Liver (tissue), 9 donors: ENCODE results near the gene GP1BB. TPM values are rescaled to one million over a fixed set of nuclear protein-coding genes. Genes with fewer than 3 reads are reported as not detected.

Source experiments
- DNase-seq: peaks from one replicate; pipeline ENCODE4 v3.0.0-alpha.2; 2017; ENCODE audit warnings: low spot score
- H3K27ac ChIP-seq, 2 donors: one replicate each; pipeline ENCODE4 v1.7.0; 2013; ENCODE audit warnings: inconsistent platforms in 2 of 2, low read length in 2 of 2, control low read depth in 1 of 2, low read depth in 1 of 2, mild to moderate bottlenecking in 1 of 2
- H3K27me3 ChIP-seq, 4 donors: one replicate each; pipeline versions ENCODE4 v1.6.1 to v1.7.0; 2013; ENCODE audit warnings: low read length in 3 of 4, inconsistent platforms in 1 of 4, mild to moderate bottlenecking in 1 of 4, moderate library complexity in 1 of 4; ENCODE audit not compliant: control insufficient read depth in 4 of 4, insufficient read depth in 4 of 4
- H3K36me3 ChIP-seq, 4 donors: one replicate each; pipeline versions ENCODE4 v1.6.1 to v1.7.0; 2013; ENCODE audit warnings: low read length in 3 of 4, mild to moderate bottlenecking in 3 of 4, low read depth in 1 of 4, moderate library complexity in 1 of 4; ENCODE audit not compliant: control insufficient read depth in 4 of 4, insufficient read depth in 3 of 4
- H3K4me1 ChIP-seq, 4 donors: one replicate each; pipeline versions ENCODE4 v1.6.1 to v1.7.0; 2013; ENCODE audit warnings: low read length in 3 of 4, mild to moderate bottlenecking in 3 of 4, moderate library complexity in 1 of 4; ENCODE audit not compliant: control insufficient read depth in 4 of 4, insufficient read depth in 4 of 4
- H3K4me3 ChIP-seq, 3 donors: one replicate each; pipeline versions ENCODE4 v1.6.1 to v1.7.0; 2013; ENCODE audit warnings: low read length in 3 of 3, control low read depth in 1 of 3, low read depth in 1 of 3, mild to moderate bottlenecking in 1 of 3
- H3K9ac ChIP-seq, 2 donors: one replicate each; pipeline ENCODE4 v1.7.0; 2013; ENCODE audit warnings: low read length in 2 of 2, mild to moderate bottlenecking in 2 of 2, moderate library complexity in 2 of 2, control low read depth in 1 of 2, low read depth in 1 of 2
- H3K9me3 ChIP-seq, 4 donors: one replicate each; pipeline versions ENCODE4 v1.6.1 to v1.7.0; 2013; ENCODE audit warnings: low read length in 3 of 4; ENCODE audit not compliant: control insufficient read depth in 4 of 4
- EGR1 ChIP-seq, 2 donors: IDR thresholded peaks; 2 replicates each; pipeline ENCODE4 v1.6.1; 2016 to 2018; ENCODE audit warnings: antibody characterized with exemption in 2 of 2, low read depth in 2 of 2
- FOXA1 ChIP-seq: IDR thresholded peaks from 2 replicates; pipeline ENCODE4 v1.6.1; 2016; ENCODE audit warnings: antibody characterized with exemption
- FOXA2 ChIP-seq: IDR thresholded peaks from 2 replicates; pipeline ENCODE4 v1.6.1; 2016; ENCODE audit warnings: antibody characterized with exemption
- GABPA ChIP-seq, 2 donors: IDR thresholded peaks in 1 of 2; conservative IDR thresholded peaks in 1 of 2; 2 replicates each; pipeline ENCODE4 v1.6.1; 2016; ENCODE audit warnings: antibody characterized with exemption in 2 of 2, mild to moderate bottlenecking in 1 of 2, moderate library complexity in 1 of 2
- HNF4A ChIP-seq, 2 donors: conservative IDR thresholded peaks; 2 replicates each; pipeline ENCODE4 v1.6.1; 2016; ENCODE audit warnings: antibody characterized with exemption in 2 of 2, mild to moderate bottlenecking in 2 of 2
- HNF4G ChIP-seq: IDR thresholded peaks from 2 replicates; pipeline ENCODE4 v1.6.1; 2016; ENCODE audit warnings: antibody characterized with exemption
- JUND ChIP-seq, 2 donors: IDR thresholded peaks; 2 replicates each; pipeline ENCODE4 v1.6.1; 2016; ENCODE audit warnings: antibody characterized with exemption in 2 of 2
- NR2F2 ChIP-seq: IDR thresholded peaks from 2 replicates; pipeline ENCODE4 v1.6.1; 2016; ENCODE audit warnings: antibody characterized with exemption
- RAD21 ChIP-seq, 2 donors: IDR thresholded peaks; 2 replicates each; pipeline ENCODE4 v1.6.1; 2016; ENCODE audit warnings: antibody characterized with exemption in 2 of 2, mild to moderate bottlenecking in 2 of 2
- SP1 ChIP-seq: IDR thresholded peaks from 2 replicates; pipeline ENCODE4 v1.6.1; 2018; ENCODE audit warnings: antibody characterized with exemption, mild to moderate bottlenecking
- TAF1 ChIP-seq: conservative IDR thresholded peaks from 2 replicates; pipeline ENCODE4 v1.6.1; 2016; ENCODE audit warnings: antibody characterized with exemption, mild to moderate bottlenecking
- WGBS: extraction: QIAGEN DNeasy Blood & Tissue Kit; methylation state at CpG from one replicate; pipeline ENCODE4 v1.1.7; 2013; 5-methylcytosine and 5-hydroxymethylcytosine counted together
- polyA plus RNA-seq, 2 donors: library from polyadenylated mRNA; stranded (reverse) in 1 of 2; unstranded in 1 of 2; fragments of 200-250 nt in 1 of 2; fragments of >200 nt in 1 of 2; fragmentation: Nextera tagmentation in 1 of 2; extraction: Ambion mirVana in 1 of 2; gene quantifications; one replicate each; pipeline versions ENCODE4 v1.2.1 to v1.2.3, GENCODE V29; 2013 to 2015
- total RNA-seq, 2 donors: library from RNA; depleted of rRNA; stranded (reverse); fragments of >200 nt; gene quantifications; one replicate each; pipeline ENCODE4 v1.2.3, GENCODE V29; 2014
- TF ChIP-seq, protein P1 (sequence below): IDR thresholded peaks from 2 replicates; pipeline ENCODE4 v1.6.1; 2016; ENCODE audit warnings: antibody characterized with exemption
- TF ChIP-seq, protein P2 (sequence below): fragments of 150-350 bp; IDR thresholded peaks from 2 replicates; pipeline ENCODE4 v1.5.1; 2017; ENCODE audit warnings: improper control_type of control experiment, low read depth, low read length; ENCODE audit not compliant: missing input control
- TF ChIP-seq, protein P3 (sequence below): IDR thresholded peaks from 2 replicates; pipeline ENCODE4 v1.6.1; 2016; ENCODE audit warnings: antibody characterized with exemption, mild to moderate bottlenecking
- donor health status: healthy.
- donor health status: healthy.
- donor health status: healthy.
- donor health status: healthy.
- donor health status: healthy.

The GP1BB gene
- total and polyA plus RNA-seq, 4 donors, result 0.38 to 5.7 (median 0.51) TPM; not detected in 1

- H3K27ac ChIP-seq, result no peak overlapping the region
- DNase-seq, result no peak
These were observed 28.3 kb downstream of the GP1BB start for GRCh38 chr22:19751497-19752245.

DNA sequence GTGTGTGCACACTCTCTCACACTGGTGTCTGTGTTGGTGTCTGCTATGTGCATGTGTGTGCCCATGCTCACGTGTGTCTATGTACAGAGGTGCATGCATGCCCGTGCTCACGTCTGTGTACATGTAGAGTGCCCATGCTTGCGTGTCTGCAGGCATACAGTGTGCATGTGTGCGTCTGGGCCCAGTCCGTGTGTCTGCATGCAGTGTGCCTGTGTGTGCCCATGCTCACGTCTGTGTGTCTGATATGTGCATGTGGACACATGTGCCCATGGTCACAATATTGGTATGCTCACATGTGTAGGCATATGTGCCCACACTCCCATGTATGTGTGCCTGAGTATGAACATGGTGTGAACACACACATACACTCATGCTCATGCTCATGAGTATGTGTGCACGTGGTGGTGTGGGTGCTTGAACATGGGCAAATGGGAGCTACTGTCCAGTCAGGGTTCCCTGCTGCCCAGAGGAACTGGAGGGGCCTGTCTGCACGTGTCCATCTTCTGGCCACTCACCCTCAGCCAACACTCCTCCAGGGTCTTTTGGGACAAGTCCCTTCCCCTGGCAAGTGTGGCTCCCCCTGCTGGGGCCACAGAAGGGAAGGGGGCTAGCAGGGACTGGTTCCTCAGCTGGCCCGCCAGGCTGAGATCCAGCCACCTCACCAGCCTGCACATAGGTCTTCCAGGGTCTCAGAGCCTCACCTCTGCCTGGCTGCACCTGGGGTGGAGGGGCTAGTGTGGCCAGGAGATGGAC is 29.9 kb downstream of the GP1BB start:
- H3K9ac ChIP-seq, result no peak overlapping the region
- peaks cover 6 to 18% (median 9%) of the 10 kb centered on the region in 4 donors for H3K4me1 ChIP-seq
- H3K27me3 ChIP-seq, result peaks cover 2 to 15% (median 5%) of the 10 kb centered on the region in 4 donors
- no peak for DNase-seq
- TF ChIP-seq FOXA1, result no peak
- TF ChIP-seq RAD21 (IDR thresholded peaks at IDR 0.05), result no peak
- TF ChIP-seq JUND (IDR thresholded peaks at IDR 0.05), result no peak
- TF ChIP-seq TAF1, result no peak
- TF ChIP-seq SP1, result no peak
- TF ChIP-seq NR2F2, result no peak
- TF ChIP-seq, protein P1, sequence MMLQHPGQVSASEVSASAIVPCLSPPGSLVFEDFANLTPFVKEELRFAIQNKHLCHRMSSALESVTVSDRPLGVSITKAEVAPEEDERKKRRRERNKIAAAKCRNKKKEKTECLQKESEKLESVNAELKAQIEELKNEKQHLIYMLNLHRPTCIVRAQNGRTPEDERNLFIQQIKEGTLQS, result no peak
- TF ChIP-seq FOXA2, result no peak
- TF ChIP-seq, protein P2, sequence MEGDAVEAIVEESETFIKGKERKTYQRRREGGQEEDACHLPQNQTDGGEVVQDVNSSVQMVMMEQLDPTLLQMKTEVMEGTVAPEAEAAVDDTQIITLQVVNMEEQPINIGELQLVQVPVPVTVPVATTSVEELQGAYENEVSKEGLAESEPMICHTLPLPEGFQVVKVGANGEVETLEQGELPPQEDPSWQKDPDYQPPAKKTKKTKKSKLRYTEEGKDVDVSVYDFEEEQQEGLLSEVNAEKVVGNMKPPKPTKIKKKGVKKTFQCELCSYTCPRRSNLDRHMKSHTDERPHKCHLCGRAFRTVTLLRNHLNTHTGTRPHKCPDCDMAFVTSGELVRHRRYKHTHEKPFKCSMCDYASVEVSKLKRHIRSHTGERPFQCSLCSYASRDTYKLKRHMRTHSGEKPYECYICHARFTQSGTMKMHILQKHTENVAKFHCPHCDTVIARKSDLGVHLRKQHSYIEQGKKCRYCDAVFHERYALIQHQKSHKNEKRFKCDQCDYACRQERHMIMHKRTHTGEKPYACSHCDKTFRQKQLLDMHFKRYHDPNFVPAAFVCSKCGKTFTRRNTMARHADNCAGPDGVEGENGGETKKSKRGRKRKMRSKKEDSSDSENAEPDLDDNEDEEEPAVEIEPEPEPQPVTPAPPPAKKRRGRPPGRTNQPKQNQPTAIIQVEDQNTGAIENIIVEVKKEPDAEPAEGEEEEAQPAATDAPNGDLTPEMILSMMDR, result no peak
- TF ChIP-seq, protein P3, sequence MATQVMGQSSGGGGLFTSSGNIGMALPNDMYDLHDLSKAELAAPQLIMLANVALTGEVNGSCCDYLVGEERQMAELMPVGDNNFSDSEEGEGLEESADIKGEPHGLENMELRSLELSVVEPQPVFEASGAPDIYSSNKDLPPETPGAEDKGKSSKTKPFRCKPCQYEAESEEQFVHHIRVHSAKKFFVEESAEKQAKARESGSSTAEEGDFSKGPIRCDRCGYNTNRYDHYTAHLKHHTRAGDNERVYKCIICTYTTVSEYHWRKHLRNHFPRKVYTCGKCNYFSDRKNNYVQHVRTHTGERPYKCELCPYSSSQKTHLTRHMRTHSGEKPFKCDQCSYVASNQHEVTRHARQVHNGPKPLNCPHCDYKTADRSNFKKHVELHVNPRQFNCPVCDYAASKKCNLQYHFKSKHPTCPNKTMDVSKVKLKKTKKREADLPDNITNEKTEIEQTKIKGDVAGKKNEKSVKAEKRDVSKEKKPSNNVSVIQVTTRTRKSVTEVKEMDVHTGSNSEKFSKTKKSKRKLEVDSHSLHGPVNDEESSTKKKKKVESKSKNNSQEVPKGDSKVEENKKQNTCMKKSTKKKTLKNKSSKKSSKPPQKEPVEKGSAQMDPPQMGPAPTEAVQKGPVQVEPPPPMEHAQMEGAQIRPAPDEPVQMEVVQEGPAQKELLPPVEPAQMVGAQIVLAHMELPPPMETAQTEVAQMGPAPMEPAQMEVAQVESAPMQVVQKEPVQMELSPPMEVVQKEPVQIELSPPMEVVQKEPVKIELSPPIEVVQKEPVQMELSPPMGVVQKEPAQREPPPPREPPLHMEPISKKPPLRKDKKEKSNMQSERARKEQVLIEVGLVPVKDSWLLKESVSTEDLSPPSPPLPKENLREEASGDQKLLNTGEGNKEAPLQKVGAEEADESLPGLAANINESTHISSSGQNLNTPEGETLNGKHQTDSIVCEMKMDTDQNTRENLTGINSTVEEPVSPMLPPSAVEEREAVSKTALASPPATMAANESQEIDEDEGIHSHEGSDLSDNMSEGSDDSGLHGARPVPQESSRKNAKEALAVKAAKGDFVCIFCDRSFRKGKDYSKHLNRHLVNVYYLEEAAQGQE, result no peak
- no peak for TF ChIP-seq EGR1 (IDR thresholded peaks at IDR 0.05; ENCODE audit: low read depth in 2 of 2)
- TF ChIP-seq HNF4A (conservative IDR thresholded peaks at IDR 0.05), result no peak
- no peak for TF ChIP-seq GABPA (IDR thresholded peaks at IDR 0.05 in 1 of 2, conservative IDR thresholded peaks at IDR 0.05 in 1 of 2)
- H3K9me3 ChIP-seq, result no peaks in the 10 kb centered on the region
- H3K27ac ChIP-seq, result no peak overlapping the region
- 88% methylated on average over 10 of the region's 10 CpGs for WGBS
- no peaks in the 10 kb centered on the region for H3K36me3 ChIP-seq
- H3K4me3 ChIP-seq, result no peak overlapping the region

More at GRCh38 chr22:19751497-19752245, 28.3 kb downstream of the GP1BB start:
- Histone ChIP-seq H3K9ac (no peak overlapping the region), H3K27me3 (peaks cover 0 to 15% (median 4%) of the 10 kb centered on the region in 4 donors), H3K9me3 (no peaks in the 10 kb centered on the region), H3K36me3 (no peaks in the 10 kb centered on the region), H3K4me1 (peaks cover 2 to 11% (median 4%) of the 10 kb centered on the region in 4 donors), H3K4me3 (no peak overlapping the region)
- TF ChIP-seq, protein P1, result no peak
- TF ChIP-seq, protein P3, result no peak
- TF ChIP-seq HNF4G, result no peak
- 88% methylated on average over 14 of the region's 14 CpGs for WGBS
